ENCODE data around the gene KIF6. TPM values are rescaled to one million over a fixed set of nuclear protein-coding genes. Genes with fewer than 3 reads are reported as not detected.

KIF6 gene
- total RNA-seq, 4 donors from 2014 or later, result 0.14 to 46.6 (median 0.48) TPM; not detected in 1

DNA sequence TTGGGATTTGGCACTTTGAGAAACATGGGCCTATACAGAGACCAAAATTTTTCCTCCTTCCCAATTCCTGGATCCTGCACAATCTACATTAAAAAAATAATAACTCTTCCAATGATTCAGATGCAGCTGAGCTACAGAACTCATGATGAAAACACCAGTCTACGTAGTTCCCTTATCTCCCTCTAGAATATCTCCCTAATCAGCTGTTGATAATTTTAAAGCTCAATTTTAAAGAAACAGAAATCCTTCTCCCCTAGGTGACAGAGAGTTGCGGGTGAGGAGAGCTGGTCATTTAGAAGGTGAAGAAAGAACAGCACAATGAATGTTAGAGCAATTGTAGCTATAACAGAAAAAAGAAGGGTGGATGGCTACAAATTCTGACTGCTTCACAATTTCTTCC lies 227.1 kb downstream of the KIF6 start:
- Histone ChIP-seq H3K4me3 (no peak overlapping the region), H3K36me3 (no peaks in the 10 kb centered on the region), H3K27ac (no peak overlapping the region), H3K9me3 (peaks cover 13 to 21% of the 10 kb centered on the region in 2 donors), H3K4me1 (peaks cover 0 to 12% (median 6%) of the 10 kb centered on the region in 4 donors), H3K27me3 (no peaks in the 10 kb centered on the region)
- intact Hi-C loops (cut with DNase I; ENCODE audit: low total_unique reads), result no loop called here
- in situ Hi-C loops (cut with MboI; ENCODE audit: low pct_ligation_motif_present in 1 of 4, low pct_unique_long_range_greater_than_20kb in 1 of 4, low sequenced_read_pairs in 3 of 4), result no loop called here
- TF ChIP-seq, protein P1, sequence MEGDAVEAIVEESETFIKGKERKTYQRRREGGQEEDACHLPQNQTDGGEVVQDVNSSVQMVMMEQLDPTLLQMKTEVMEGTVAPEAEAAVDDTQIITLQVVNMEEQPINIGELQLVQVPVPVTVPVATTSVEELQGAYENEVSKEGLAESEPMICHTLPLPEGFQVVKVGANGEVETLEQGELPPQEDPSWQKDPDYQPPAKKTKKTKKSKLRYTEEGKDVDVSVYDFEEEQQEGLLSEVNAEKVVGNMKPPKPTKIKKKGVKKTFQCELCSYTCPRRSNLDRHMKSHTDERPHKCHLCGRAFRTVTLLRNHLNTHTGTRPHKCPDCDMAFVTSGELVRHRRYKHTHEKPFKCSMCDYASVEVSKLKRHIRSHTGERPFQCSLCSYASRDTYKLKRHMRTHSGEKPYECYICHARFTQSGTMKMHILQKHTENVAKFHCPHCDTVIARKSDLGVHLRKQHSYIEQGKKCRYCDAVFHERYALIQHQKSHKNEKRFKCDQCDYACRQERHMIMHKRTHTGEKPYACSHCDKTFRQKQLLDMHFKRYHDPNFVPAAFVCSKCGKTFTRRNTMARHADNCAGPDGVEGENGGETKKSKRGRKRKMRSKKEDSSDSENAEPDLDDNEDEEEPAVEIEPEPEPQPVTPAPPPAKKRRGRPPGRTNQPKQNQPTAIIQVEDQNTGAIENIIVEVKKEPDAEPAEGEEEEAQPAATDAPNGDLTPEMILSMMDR (IDR thresholded peaks at IDR 0.05), result no peak
- TF ChIP-seq EP300 (IDR thresholded peaks at IDR 0.05; ENCODE audit: low read depth), result no peak
- TF ChIP-seq POLR2A (IDR thresholded peaks at IDR 0.05), result no peak
- no peak for TF ChIP-seq POLR2AphosphoS5 (IDR thresholded peaks at IDR 0.05)
- no peak for DNase-seq
- 83 to 92% methylated on average over 2 of the region's 2 CpGs for WGBS, 2 donors (ENCODE audit: low coverage in 1 of 2)

DNA sequence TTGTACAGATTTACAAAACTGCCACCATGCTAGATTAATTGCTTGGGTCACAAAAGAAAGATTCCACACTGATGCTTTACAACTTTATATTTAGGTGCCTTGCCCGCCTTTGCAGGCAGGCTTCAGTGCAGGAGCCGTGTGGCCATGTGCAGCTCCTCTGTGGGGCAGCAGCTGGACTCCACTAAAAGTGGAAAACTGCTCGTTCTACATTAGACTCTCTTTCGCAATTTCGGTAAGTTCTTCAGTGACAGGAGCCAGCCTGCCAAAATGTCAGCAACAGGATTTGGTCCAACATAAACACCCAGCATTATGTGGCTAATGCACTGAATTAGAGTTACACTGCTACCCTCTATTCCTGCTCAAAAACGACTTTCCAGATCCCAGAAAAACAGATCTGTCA lies 228.3 kb downstream of the KIF6 start:
- TF ChIP-seq, protein P1 (IDR thresholded peaks at IDR 0.05), result no peak
- TF ChIP-seq POLR2AphosphoS5 (IDR thresholded peaks at IDR 0.05) (peak; percentile 59 to 85 (median 72)), POLR2A (IDR thresholded peaks at IDR 0.05) (no peak)
- Histone ChIP-seq H3K36me3 (no peaks in the 10 kb centered on the region), H3K4me1 (peaks cover 0 to 22% (median 8%) of the 10 kb centered on the region in 4 donors), H3K9me3 (peaks cover 5 to 9% of the 10 kb centered on the region in 2 donors), H3K27ac (peak overlapping the region in 2 of 4 donors; percentile 51 to 58), H3K4me3 (no peak overlapping the region), H3K27me3 (no peaks in the 10 kb centered on the region)
- in situ Hi-C loops (cut with MboI; ENCODE audit: low pct_ligation_motif_present in 1 of 4, low pct_unique_long_range_greater_than_20kb in 1 of 4, low sequenced_read_pairs in 3 of 4) (no loop called here), intact Hi-C loops (cut with DNase I; ENCODE audit: low total_unique reads) (no loop called here)
- 64% methylated on average over 6 of the region's 6 CpGs; no CpG with 5 or more reads in 1 of the 2 donors for WGBS, 2 donors (ENCODE audit: low coverage in 1 of 2)
- DNase-seq, result peak; percentile 29

DNA sequence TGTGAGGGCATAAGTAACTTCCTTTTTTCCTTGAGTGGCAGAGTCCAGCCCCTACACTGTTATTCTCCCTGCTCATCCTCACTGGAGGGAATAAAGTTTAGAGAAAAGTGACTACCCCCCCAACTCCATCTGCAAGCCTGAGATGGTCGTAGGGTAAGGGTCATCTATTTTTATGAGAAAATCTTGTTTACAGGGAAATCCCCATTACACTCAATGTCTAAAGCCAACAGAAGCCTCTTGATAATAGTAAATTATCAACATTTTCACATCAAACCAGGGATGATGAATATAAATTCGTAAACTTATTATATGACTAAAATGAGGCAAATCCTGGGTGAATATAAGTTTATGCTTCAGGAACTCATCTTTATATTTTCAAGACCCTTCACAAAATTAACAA lies 228.8 kb downstream of the KIF6 start:
- in situ Hi-C loops (cut with MboI; ENCODE audit: low pct_ligation_motif_present in 1 of 4, low pct_unique_long_range_greater_than_20kb in 1 of 4, low sequenced_read_pairs in 3 of 4) (no loop called here), intact Hi-C loops (cut with DNase I; ENCODE audit: low total_unique reads) (no loop called here)
- H3K4me3 ChIP-seq, result no peak overlapping the region
- TF ChIP-seq, protein P1 (IDR thresholded peaks at IDR 0.05), result no peak
- no peak for TF ChIP-seq EP300 (IDR thresholded peaks at IDR 0.05; ENCODE audit: low read depth)
- no peak for TF ChIP-seq POLR2A (IDR thresholded peaks at IDR 0.05)
- TF ChIP-seq POLR2AphosphoS5 (IDR thresholded peaks at IDR 0.05), result no peak
- no peaks in the 10 kb centered on the region for H3K27me3 ChIP-seq
- H3K9me3 ChIP-seq, result peaks cover under 1 to 5% of the 10 kb centered on the region in 2 donors
- peaks cover 0 to 26% (median 8%) of the 10 kb centered on the region in 4 donors for H3K4me1 ChIP-seq
- no peak for DNase-seq
- WGBS, 2 donors (ENCODE audit: low coverage in 1 of 2), result 53 to 60% methylated on average over 2 of the region's 2 CpGs
- H3K27ac ChIP-seq, result peak overlapping the region in 1 of 4 donors; percentile 58
- no peaks in the 10 kb centered on the region for H3K36me3 ChIP-seq

DNA sequence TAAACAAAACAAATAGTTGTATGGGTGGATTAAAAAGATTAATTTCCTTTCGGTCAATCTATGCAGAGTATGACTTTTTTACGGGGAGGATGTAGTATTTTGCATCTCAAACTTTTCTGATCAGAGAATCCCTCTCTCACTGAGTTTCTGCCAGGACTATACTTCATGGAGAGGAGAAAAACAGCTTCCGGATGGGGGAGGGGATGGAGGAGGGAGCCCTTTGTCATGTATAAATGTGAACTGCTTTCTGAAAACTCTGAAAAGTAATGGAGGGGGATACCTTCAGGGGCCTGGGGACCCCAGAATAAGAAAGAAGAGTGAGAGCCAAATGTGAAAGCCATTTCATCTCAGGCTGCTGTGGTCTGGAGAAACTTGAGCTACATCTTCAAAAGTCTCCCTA lies 229.6 kb downstream of the KIF6 start:
- intact Hi-C loops (cut with DNase I; ENCODE audit: low total_unique reads), result no loop called here
- no peaks in the 10 kb centered on the region for H3K9me3 ChIP-seq
- H3K4me1 ChIP-seq, result peaks cover 0 to 31% (median 8%) of the 10 kb centered on the region in 4 donors
- TF ChIP-seq, protein P1 (IDR thresholded peaks at IDR 0.05), result no peak
- TF ChIP-seq EP300 (IDR thresholded peaks at IDR 0.05; ENCODE audit: low read depth), result no peak
- no peak for TF ChIP-seq POLR2A (IDR thresholded peaks at IDR 0.05)
- peak overlapping the region in 1 of 4 donors; percentile 58 for H3K27ac ChIP-seq
- WGBS, 2 donors (ENCODE audit: low coverage in 1 of 2), result 63 to 73% methylated on average over 3 of the region's 3 CpGs
- H3K4me3 ChIP-seq, result no peak overlapping the region
- no peaks in the 10 kb centered on the region for H3K36me3 ChIP-seq
- H3K27me3 ChIP-seq, result no peaks in the 10 kb centered on the region
- DNase-seq, result no peak
- in situ Hi-C loops (cut with MboI; ENCODE audit: low pct_ligation_motif_present in 1 of 4, low pct_unique_long_range_greater_than_20kb in 1 of 4, low sequenced_read_pairs in 3 of 4), result no loop called here
